Mesenchymal stem cell (in vitro differentiated cells and primary cell): ENCODE results near the gene AP2S1.
A peak's percentile ranks its signal among the peaks of the same experiment; 100 is the strongest.
"Not testable (repeated sequence)": the region's sequence is repeated elsewhere in the genome, so short reads cannot be mapped to it uniquely, and the experiment has no call there.

Experiments used
- DNase-seq: peaks from one replicate; pipeline ENCODE4 v3.0.0-alpha.2; 2013
- H2AFZ ChIP-seq: one replicate; pipeline ENCODE4 v1.6.1; 2013; ENCODE audit warnings: low read depth, mild to moderate bottlenecking, control low read depth, inconsistent platforms, low read length, moderate library complexity
- H2AK5ac ChIP-seq: 2 replicates; pipeline ENCODE4 v1.6.1; 2013; ENCODE audit warnings: low read length, moderate library complexity, mild to moderate bottlenecking, inconsistent platforms; ENCODE audit not compliant: severe bottlenecking
- H2BK120ac ChIP-seq: one replicate; pipeline ENCODE4 v1.6.1; 2013; ENCODE audit warnings: low read depth, mild to moderate bottlenecking, inconsistent platforms, low read length, moderate library complexity
- H2BK12ac ChIP-seq, 2 experiments: one replicate each; pipeline ENCODE4 v1.6.1; 2013; ENCODE audit warnings: inconsistent platforms in 2 of 2, low read length in 2 of 2, mild to moderate bottlenecking in 2 of 2, moderate library complexity in 2 of 2, control low read depth in 1 of 2
- H2BK15ac ChIP-seq: one replicate; pipeline ENCODE4 v1.6.1; 2013; ENCODE audit warnings: mild to moderate bottlenecking, low read depth, inconsistent platforms; ENCODE audit not compliant: poor library complexity, severe bottlenecking
- H2BK5ac ChIP-seq: 2 replicates; pipeline ENCODE4 v1.6.1; 2013; ENCODE audit warnings: low read depth, mild to moderate bottlenecking, low read length, control low read depth, inconsistent platforms; ENCODE audit not compliant: poor library complexity, severe bottlenecking
- H3K14ac ChIP-seq, 2 experiments: one replicate each; pipeline ENCODE4 v1.6.1; 2013; ENCODE audit warnings: inconsistent platforms in 2 of 2, low read length in 2 of 2, control low read depth in 1 of 2, mild to moderate bottlenecking in 1 of 2, moderate library complexity in 1 of 2
- H3K18ac ChIP-seq, 2 experiments: one replicate each; pipeline ENCODE4 v1.6.1; 2013; ENCODE audit warnings: inconsistent platforms in 2 of 2, low read length in 2 of 2, control low read depth in 1 of 2, low read depth in 1 of 2, mild to moderate bottlenecking in 1 of 2
- H3K23ac ChIP-seq, 2 experiments: one replicate each; pipeline ENCODE4 v1.6.1; 2013; ENCODE audit warnings: inconsistent platforms in 2 of 2, low read length in 2 of 2, mild to moderate bottlenecking in 2 of 2, moderate library complexity in 2 of 2, control low read depth in 1 of 2
- H3K27ac ChIP-seq: 2 replicates; pipeline ENCODE4 v1.5.1; 2013; ENCODE audit warnings: mild to moderate bottlenecking, moderate library complexity, low read length, control low read depth, inconsistent platforms; ENCODE audit not compliant: poor library complexity, severe bottlenecking
- H3K27me3 ChIP-seq, 2 experiments: 2 replicates each; pipeline versions ENCODE4 v1.6.1 to v1.7.0; 2013; ENCODE audit warnings: low read length in 2 of 2, mild to moderate bottlenecking in 2 of 2, moderate library complexity in 2 of 2, control low read depth in 1 of 2, inconsistent platforms in 1 of 2; ENCODE audit not compliant: control insufficient read depth in 1 of 2, insufficient read depth in 1 of 2
- H3K36me3 ChIP-seq, 2 experiments: 2 replicates each; pipeline versions ENCODE4 v1.6.1 to v1.7.0; 2013; ENCODE audit warnings: low read length in 2 of 2, control low read depth in 1 of 2, inconsistent platforms in 1 of 2, low read depth in 1 of 2, mild to moderate bottlenecking in 1 of 2; ENCODE audit not compliant: insufficient read depth in 2 of 2, control insufficient read depth in 1 of 2
- H3K4ac ChIP-seq, 2 experiments: one replicate each; pipeline ENCODE4 v1.6.1; 2013; ENCODE audit warnings: inconsistent platforms in 2 of 2, low read length in 2 of 2, mild to moderate bottlenecking in 2 of 2, moderate library complexity in 2 of 2, control low read depth in 1 of 2, low read depth in 1 of 2
- H3K4me1 ChIP-seq: 2 replicates; pipeline ENCODE4 v1.6.1; 2013; ENCODE audit warnings: low read depth, low read length, control low read depth; ENCODE audit not compliant: control insufficient read depth, insufficient read depth
- H3K4me2 ChIP-seq: 2 replicates; pipeline ENCODE4 v1.6.1; 2013; ENCODE audit warnings: low read length, mild to moderate bottlenecking, inconsistent platforms; ENCODE audit not compliant: poor library complexity, severe bottlenecking
- H3K4me3 ChIP-seq, 2 experiments: 2 replicates each; pipeline versions ENCODE4 v1.5.1 to v1.7.0; 2013; ENCODE audit warnings: low read length in 2 of 2, mild to moderate bottlenecking in 2 of 2, control low read depth in 1 of 2, low read depth in 1 of 2; ENCODE audit not compliant: insufficient read depth in 1 of 2
- H3K79me1 ChIP-seq: replicated peaks from 2 replicates; pipeline ENCODE4 v1.6.1; 2013; ENCODE audit warnings: mild to moderate bottlenecking, control low read depth, low read length, inconsistent platforms; ENCODE audit not compliant: poor library complexity, severe bottlenecking
- H3K9ac ChIP-seq: 2 replicates; pipeline ENCODE4 v1.7.0; 2013; ENCODE audit warnings: mild to moderate bottlenecking, low read length, moderate library complexity
- H3K9me3 ChIP-seq: 2 replicates; pipeline ENCODE4 v1.7.0; 2013; ENCODE audit warnings: mild to moderate bottlenecking, low read length; ENCODE audit not compliant: control insufficient read depth
- H4K8ac ChIP-seq: one replicate; pipeline ENCODE4 v1.6.1; 2013; ENCODE audit warnings: inconsistent platforms, mild to moderate bottlenecking, low read length, moderate library complexity
- H4K91ac ChIP-seq: one replicate; pipeline ENCODE4 v1.6.1; 2013; ENCODE audit warnings: mild to moderate bottlenecking, low read length, inconsistent platforms
- WGBS: methylation state at CpG from one replicate; pipeline ENCODE4 v1.1.7; 2013; ENCODE audit warnings: mixed read lengths; 5-methylcytosine and 5-hydroxymethylcytosine counted together

AP2S1 gene

GRCh38 chr19:46825731-46826055 is 25.0 kb downstream of the AP2S1 start:
- no peaks in the 10 kb centered on the region for H3K27me3 ChIP-seq
- no peak overlapping the region for H3K27ac ChIP-seq
- H2AK5ac ChIP-seq = no peak overlapping the region
- H3K9me3 ChIP-seq = no peaks in the 10 kb centered on the region
- no peak overlapping the region for H2BK12ac ChIP-seq
- H2BK120ac ChIP-seq = no peak overlapping the region
- no peak overlapping the region for H3K23ac ChIP-seq
- no peak overlapping the region for H2BK5ac ChIP-seq
- H3K4me1 ChIP-seq = peaks cover 12% of the 10 kb centered on the region
- H4K8ac ChIP-seq = no peak overlapping the region
- WGBS = 95% methylated on average over 4 of the region's 5 CpGs
- H3K4me2 ChIP-seq = no peak overlapping the region
- no peak overlapping the region for H3K9ac ChIP-seq
- no peak overlapping the region for H3K14ac ChIP-seq
- no peak overlapping the region for H3K18ac ChIP-seq
- no peak overlapping the region for H4K91ac ChIP-seq
- no peak overlapping the region for H3K4me3 ChIP-seq
- no peak overlapping the region for H2BK15ac ChIP-seq
- no peaks in the 10 kb centered on the region for H3K36me3 ChIP-seq
- no peak overlapping the region for H3K4ac ChIP-seq
- H2AFZ ChIP-seq = no peak overlapping the region
- DNase-seq = no peak
- H3K79me1 ChIP-seq = no peaks in the 10 kb centered on the region

- Histone ChIP-seq H3K4me1 (peaks cover 13% of the 10 kb centered on the region), H3K4me2 (no peak overlapping the region), H3K27me3 (no peaks in the 10 kb centered on the region), H3K79me1 (no peaks in the 10 kb centered on the region), H3K18ac (no peak overlapping the region), H2BK15ac (no peak overlapping the region), H3K4ac (no peak overlapping the region), H3K4me3 (no peak overlapping the region), H4K8ac (no peak overlapping the region), H3K27ac (no peak overlapping the region), H4K91ac (no peak overlapping the region), H3K9ac (no peak overlapping the region), H2AK5ac (no peak overlapping the region), H2AFZ (no peak overlapping the region), H2BK12ac (no peak overlapping the region), H3K23ac (no peak overlapping the region), H3K14ac (no peak overlapping the region), H2BK5ac (no peak overlapping the region), H3K9me3 (no peaks in the 10 kb centered on the region), H3K36me3 (no peaks in the 10 kb centered on the region), H2BK120ac (no peak overlapping the region)
- WGBS = 93% methylated on average over 21 of the region's 21 CpGs
- no peak for DNase-seq
Observed at GRCh38 chr19:46824890-46825730, 25.5 kb downstream of the AP2S1 start.

GRCh38 chr19:46823049-46823448 is 27.6 kb downstream of the AP2S1 start:
- H3K27me3 ChIP-seq = no peaks in the 10 kb centered on the region
- no peaks in the 10 kb centered on the region for H3K79me1 ChIP-seq
- no peak overlapping the region for H3K18ac ChIP-seq
- H3K4me2 ChIP-seq = no peak overlapping the region
- no peak overlapping the region for H4K91ac ChIP-seq
- 90% methylated on average over 3 of the region's 6 CpGs for WGBS
- no peak overlapping the region for H3K27ac ChIP-seq
- peaks cover 9% of the 10 kb centered on the region for H3K4me1 ChIP-seq
- H2BK5ac ChIP-seq = no peak overlapping the region
- no peak for DNase-seq
- H3K9me3 ChIP-seq = no peaks in the 10 kb centered on the region
- no peak overlapping the region for H2AFZ ChIP-seq
- H3K36me3 ChIP-seq = no peaks in the 10 kb centered on the region
- H3K23ac ChIP-seq = no peak overlapping the region
- no peak overlapping the region for H2BK120ac ChIP-seq
- H4K8ac ChIP-seq = peak overlapping the region; percentile 62
- no peak overlapping the region for H3K14ac ChIP-seq
- no peak overlapping the region for H3K9ac ChIP-seq
- no peak overlapping the region for H2AK5ac ChIP-seq
- H3K4me3 ChIP-seq = no peak overlapping the region
- H2BK12ac ChIP-seq = no peak overlapping the region
- no peak overlapping the region for H3K4ac ChIP-seq
- H2BK15ac ChIP-seq = peak overlapping the region; percentile 68

- DNase-seq = not testable (repeated sequence)
Observed at GRCh38 chr19:46822410-46822787, 28.2 kb downstream of the AP2S1 start.

More at GRCh38 chr19:46822410-46822787, 28.2 kb downstream of the AP2S1 start:
- Histone ChIP-seq H2AFZ (peak overlapping the region; percentile 29), H3K18ac (peak overlapping the region in 1 of 2 experiments; percentile 28)
- H4K91ac ChIP-seq, H3K23ac ChIP-seq, H3K4me1 ChIP-seq, H2BK15ac ChIP-seq, H3K27ac ChIP-seq, H3K36me3 ChIP-seq, H2BK5ac ChIP-seq, H3K14ac ChIP-seq, H2BK12ac ChIP-seq, H3K79me1 ChIP-seq, H3K27me3 ChIP-seq, H3K9ac ChIP-seq, H3K4me3 ChIP-seq, H3K4ac ChIP-seq, H3K4me2 ChIP-seq, H2AK5ac ChIP-seq, H4K8ac ChIP-seq, H3K9me3 ChIP-seq, H2BK120ac ChIP-seq: not testable (repeated sequence)
- WGBS = 95% methylated on average over 4 of the region's 4 CpGs
